IgD-negative memory B cell (primary cell): ENCODE results near the gene TAF3. TPM values are rescaled to one million over a fixed set of nuclear protein-coding genes. Genes with fewer than 3 reads are reported as not detected.

ENCODE experiments used
- H3K27ac Mint-ChIP-seq, 3 donors: one replicate each; pipeline ENCODE4 v1.8.0; 2020 to 2022; ENCODE audit warnings: mild to moderate bottlenecking in 3 of 3, mixed read lengths in 3 of 3, moderate library complexity in 1 of 3
- H3K27me3 Mint-ChIP-seq: one replicate; pipeline ENCODE4 v1.8.0; 2021; ENCODE audit warnings: mixed read lengths
- H3K36me3 Mint-ChIP-seq: one replicate; pipeline ENCODE4 v1.8.0; 2020; ENCODE audit warnings: mild to moderate bottlenecking, mixed read lengths
- H3K4me1 Mint-ChIP-seq, 3 donors: one replicate each; pipeline ENCODE4 v1.8.0; 2020 to 2022; ENCODE audit warnings: mixed read lengths in 3 of 3, mild to moderate bottlenecking in 1 of 3
- H3K4me3 Mint-ChIP-seq, 4 donors: one replicate each; pipeline ENCODE4 v1.8.0; 2020 to 2022; ENCODE audit warnings: mild to moderate bottlenecking in 4 of 4, mixed read lengths in 4 of 4, moderate library complexity in 3 of 4
- H3K9me3 Mint-ChIP-seq, 3 donors: one replicate each; pipeline ENCODE4 v1.8.0; 2020 to 2021; ENCODE audit warnings: mixed read lengths in 3 of 3, mild to moderate bottlenecking in 1 of 3
- polyA plus RNA-seq: library from polyadenylated mRNA; unstranded; fragments of 300-500 nt; fragmentation: Illumina TruSeq; gene quantifications from one replicate; pipeline ENCODE4 v1.2.3, GENCODE V29; 2021

The TAF3 gene
- polyA plus RNA-seq, 1 donor from 2014 or later = 16.2 TPM

DNA sequence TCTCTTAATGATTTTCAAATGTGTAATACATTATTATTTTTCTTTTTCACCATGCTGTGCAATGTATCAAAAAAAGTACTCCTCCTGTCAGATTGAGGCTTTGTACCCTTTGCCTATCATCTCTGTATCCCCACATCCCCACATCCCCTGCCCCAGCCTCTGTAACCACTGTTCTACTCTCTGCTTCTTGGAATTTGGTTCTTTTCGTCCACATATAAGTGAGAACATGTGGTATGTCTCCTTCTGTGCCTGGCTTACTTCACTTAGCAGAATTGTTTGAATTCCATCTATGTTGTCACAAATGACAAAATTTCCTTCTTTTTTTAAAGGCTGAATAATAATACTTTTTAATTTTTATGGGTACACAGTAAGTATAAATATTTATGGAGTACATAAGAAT, 13.8 kb downstream of the TAF3 start:
- no peaks in the 10 kb centered on the region for H3K27me3 Mint-ChIP-seq
- peaks cover 26 to 37% (median 29%) of the 10 kb centered on the region in 3 donors for H3K4me1 Mint-ChIP-seq
- H3K36me3 Mint-ChIP-seq = peaks cover 17% of the 10 kb centered on the region
- H3K27ac Mint-ChIP-seq = no peak overlapping the region
- H3K4me3 Mint-ChIP-seq = no peak overlapping the region
- no peaks in the 10 kb centered on the region for H3K9me3 Mint-ChIP-seq

DNA sequence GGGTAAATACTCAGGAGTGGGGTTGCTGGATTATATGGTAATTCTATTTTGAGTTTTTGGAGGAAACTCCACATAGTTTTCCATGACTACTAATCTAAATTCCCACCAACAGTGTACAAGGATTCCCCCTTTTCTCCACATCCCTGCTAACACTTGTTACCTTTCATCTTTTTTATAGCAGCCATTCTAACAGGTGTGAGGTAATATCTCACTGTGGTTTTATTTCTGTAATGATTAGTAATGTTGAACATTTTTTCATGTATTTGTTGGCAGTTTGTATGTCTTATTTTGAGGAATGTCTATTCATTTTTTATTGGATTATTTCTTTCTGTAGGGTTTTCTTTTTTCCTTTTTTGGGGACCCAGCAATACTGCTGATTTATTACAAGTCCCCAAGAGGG, 14.9 kb downstream of the TAF3 start:
- Mint-ChIP-seq H3K36me3 (peaks cover 19% of the 10 kb centered on the region), H3K27ac (no peak overlapping the region), H3K27me3 (no peaks in the 10 kb centered on the region), H3K4me3 (peak overlapping the region in 1 of 4 donors; percentile 45), H3K9me3 (no peaks in the 10 kb centered on the region), H3K4me1 (peaks cover 25 to 33% (median 26%) of the 10 kb centered on the region in 3 donors)

GRCh38 chr10:7834262-7834661, 16.0 kb downstream of the TAF3 start:
- H3K27ac Mint-ChIP-seq = no peak overlapping the region
- H3K4me1 Mint-ChIP-seq = peaks cover 21 to 31% (median 26%) of the 10 kb centered on the region in 3 donors
- H3K9me3 Mint-ChIP-seq = no peaks in the 10 kb centered on the region
- no peaks in the 10 kb centered on the region for H3K27me3 Mint-ChIP-seq
- H3K4me3 Mint-ChIP-seq = no peak overlapping the region
- H3K36me3 Mint-ChIP-seq = peaks cover 17% of the 10 kb centered on the region

- H3K4me1 Mint-ChIP-seq = peaks cover 14 to 25% (median 17%) of the 10 kb centered on the region in 3 donors
- no peaks in the 10 kb centered on the region for H3K27me3 Mint-ChIP-seq
- peaks cover 0 to 3% (median 0%) of the 10 kb centered on the region in 3 donors for H3K9me3 Mint-ChIP-seq
- no peak overlapping the region for H3K4me3 Mint-ChIP-seq
- H3K36me3 Mint-ChIP-seq = peaks cover 18% of the 10 kb centered on the region
- H3K27ac Mint-ChIP-seq = no peak overlapping the region
These were observed 18.3 kb downstream of the TAF3 start for GRCh38 chr10:7836571-7836970.

GRCh38 chr10:7846591-7846990, 28.3 kb downstream of the TAF3 start:
- Mint-ChIP-seq H3K27me3 (no peaks in the 10 kb centered on the region), H3K36me3 (peaks cover 4% of the 10 kb centered on the region), H3K4me1 (peaks cover 0 to 9% (median 0%) of the 10 kb centered on the region in 3 donors), H3K27ac (no peak overlapping the region), H3K4me3 (peak overlapping the region in 1 of 4 donors; percentile 3), H3K9me3 (peaks cover 0 to under 1% (median 0%) of the 10 kb centered on the region in 3 donors)

GRCh38 chr10:7853226-7853842, 35.0 kb downstream of the TAF3 start:
- peaks cover 6 to 20% (median 9%) of the 10 kb centered on the region in 3 donors for H3K4me1 Mint-ChIP-seq
- H3K27me3 Mint-ChIP-seq = no peaks in the 10 kb centered on the region
- H3K36me3 Mint-ChIP-seq = peaks cover 8% of the 10 kb centered on the region
- H3K9me3 Mint-ChIP-seq = peaks cover 0 to 2% (median 0%) of the 10 kb centered on the region in 3 donors
- peak overlapping the region in 1 of 3 donors; percentile 80 for H3K27ac Mint-ChIP-seq
- no peak overlapping the region for H3K4me3 Mint-ChIP-seq

GRCh38 chr10:7853890-7854289, 35.6 kb downstream of the TAF3 start:
- no peak overlapping the region for H3K27ac Mint-ChIP-seq
- H3K36me3 Mint-ChIP-seq = peaks cover 8% of the 10 kb centered on the region
- peaks cover 0 to 3% (median 2%) of the 10 kb centered on the region in 3 donors for H3K9me3 Mint-ChIP-seq
- no peak overlapping the region for H3K4me3 Mint-ChIP-seq
- peaks cover 6 to 19% (median 11%) of the 10 kb centered on the region in 3 donors for H3K4me1 Mint-ChIP-seq
- H3K27me3 Mint-ChIP-seq = no peaks in the 10 kb centered on the region

- peaks cover 2 to 6% (median 6%) of the 10 kb centered on the region in 3 donors for H3K9me3 Mint-ChIP-seq
- peaks cover 8% of the 10 kb centered on the region for H3K36me3 Mint-ChIP-seq
- peak overlapping the region in 1 of 4 donors; percentile 63 for H3K4me3 Mint-ChIP-seq
- peaks cover 6 to 17% (median 11%) of the 10 kb centered on the region in 3 donors for H3K4me1 Mint-ChIP-seq
- no peaks in the 10 kb centered on the region for H3K27me3 Mint-ChIP-seq
- no peak overlapping the region for H3K27ac Mint-ChIP-seq
These were observed 36.9 kb downstream of the TAF3 start for GRCh38 chr10:7855205-7855604.

DNA sequence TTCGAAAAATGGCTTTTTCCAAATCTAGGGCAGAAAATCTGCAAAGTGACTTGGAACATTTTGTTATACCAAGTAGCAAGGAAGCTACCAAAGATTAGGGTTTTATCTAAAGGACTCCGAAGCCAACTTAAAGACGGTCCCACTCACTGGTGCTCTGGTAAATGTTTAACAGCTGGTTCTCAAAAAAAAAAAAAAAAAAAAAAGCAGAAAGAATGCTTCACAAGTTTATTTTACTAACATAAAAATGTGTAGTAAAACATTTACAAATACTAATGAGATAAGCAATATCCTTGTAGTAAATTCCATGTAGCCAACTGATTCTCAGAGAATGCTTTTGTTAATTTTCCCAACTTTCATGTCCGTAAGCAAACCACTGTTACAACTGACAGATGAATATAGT, 38.4 kb downstream of the TAF3 start:
- Mint-ChIP-seq H3K9me3 (peaks cover 4 to 9% (median 6%) of the 10 kb centered on the region in 3 donors), H3K27me3 (no peaks in the 10 kb centered on the region), H3K4me3 (no peak overlapping the region), H3K4me1 (peaks cover 8 to 17% (median 11%) of the 10 kb centered on the region in 3 donors), H3K36me3 (peaks cover 12% of the 10 kb centered on the region), H3K27ac (no peak overlapping the region)

GRCh38 chr10:7857262-7857661, 39.0 kb downstream of the TAF3 start:
- Mint-ChIP-seq H3K27me3 (no peaks in the 10 kb centered on the region), H3K4me1 (peaks cover 8 to 16% (median 11%) of the 10 kb centered on the region in 3 donors), H3K36me3 (peaks cover 15% of the 10 kb centered on the region), H3K4me3 (no peak overlapping the region), H3K9me3 (peaks cover 6 to 15% (median 9%) of the 10 kb centered on the region in 3 donors), H3K27ac (peak overlapping the region in 2 of 3 donors; percentile 4 to 59)

DNA sequence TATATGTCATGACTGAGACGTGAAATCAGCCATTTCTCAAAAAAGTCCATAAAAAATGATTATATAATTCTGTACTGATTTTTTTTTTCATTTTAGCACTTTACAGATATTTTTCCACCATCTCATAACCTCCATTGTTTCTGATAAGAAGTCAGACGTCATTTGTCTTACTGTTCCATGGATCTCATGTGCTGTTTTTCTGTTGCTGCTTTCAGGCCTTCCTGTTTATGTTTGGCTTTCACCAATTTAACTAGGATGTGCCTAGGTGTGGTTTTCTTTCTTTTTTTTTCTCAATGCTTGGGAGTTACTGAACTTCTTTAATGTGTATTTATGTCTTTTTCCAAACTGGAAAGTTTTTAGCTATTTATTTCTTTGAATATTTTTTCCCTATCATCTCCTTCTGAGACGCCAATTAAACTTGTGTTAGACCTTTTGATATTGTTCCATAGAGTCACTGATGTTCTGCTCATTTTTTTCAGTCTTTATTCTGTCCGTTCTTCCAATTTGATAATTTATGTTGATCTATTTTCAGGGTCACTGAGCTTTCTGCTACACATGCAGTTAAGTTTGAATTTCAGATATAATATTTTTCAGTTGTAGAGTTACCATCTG, 43.3 kb downstream of the TAF3 start:
- Mint-ChIP-seq H3K4me3 (no peak overlapping the region), H3K4me1 (peaks cover 9 to 14% (median 11%) of the 10 kb centered on the region in 3 donors), H3K36me3 (peaks cover 24% of the 10 kb centered on the region), H3K27ac (no peak overlapping the region), H3K9me3 (peaks cover 6 to 19% (median 9%) of the 10 kb centered on the region in 3 donors), H3K27me3 (no peaks in the 10 kb centered on the region)

DNA sequence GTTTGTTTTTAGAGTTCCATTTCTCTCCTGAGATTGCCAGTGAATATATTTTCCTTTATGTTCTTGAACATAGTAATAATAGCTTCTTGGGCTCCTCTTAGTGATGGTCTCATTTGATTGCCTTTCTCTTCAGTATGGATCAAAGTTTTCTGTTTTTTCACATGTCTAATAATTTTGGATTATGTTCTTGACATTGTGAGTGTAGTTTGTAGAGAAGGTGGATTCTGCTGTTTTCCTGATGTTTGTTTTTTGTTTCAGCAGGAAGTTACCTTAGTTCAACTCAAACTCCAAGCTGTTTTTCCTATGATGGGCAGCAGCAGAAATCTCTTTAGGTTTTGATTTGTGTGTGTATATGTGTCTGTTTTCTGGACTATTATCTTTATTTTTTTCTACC, 43.8 kb downstream of the TAF3 start:
- Mint-ChIP-seq H3K4me1 (peaks cover 9 to 12% (median 11%) of the 10 kb centered on the region in 3 donors), H3K27me3 (no peaks in the 10 kb centered on the region), H3K4me3 (no peak overlapping the region)

DNA sequence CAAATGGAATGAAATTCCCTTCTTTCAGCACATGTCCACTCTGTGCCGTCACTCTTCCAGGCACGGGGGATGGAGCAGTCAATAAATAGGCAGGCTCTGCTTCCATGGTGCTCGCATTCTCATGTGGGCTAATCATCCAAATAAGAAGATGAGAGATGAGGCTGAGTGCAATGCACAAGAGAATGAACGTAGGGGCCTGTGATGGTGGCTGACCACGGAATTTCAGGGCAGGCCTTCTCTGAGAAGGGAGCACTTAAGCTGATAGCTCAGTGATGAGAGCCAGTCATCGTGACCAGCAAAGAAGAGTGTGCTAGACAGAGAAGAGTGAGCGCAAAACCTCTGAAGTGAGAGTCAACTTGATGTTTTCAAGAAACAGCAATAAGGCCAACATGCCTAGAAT, 47.9 kb downstream of the TAF3 start:
- Mint-ChIP-seq H3K36me3 (peaks cover 18% of the 10 kb centered on the region), H3K27ac (no peak overlapping the region), H3K4me3 (no peak overlapping the region), H3K9me3 (peaks cover 0 to 14% (median 8%) of the 10 kb centered on the region in 3 donors), H3K27me3 (no peaks in the 10 kb centered on the region), H3K4me1 (peaks cover 23 to 28% (median 28%) of the 10 kb centered on the region in 3 donors)

More for the DNA sequence above, 43.8 kb downstream of the TAF3 start:
- Mint-ChIP-seq H3K27ac (no peak overlapping the region), H3K9me3 (peaks cover 6 to 19% (median 9%) of the 10 kb centered on the region in 3 donors), H3K36me3 (peaks cover 24% of the 10 kb centered on the region)

DNA sequence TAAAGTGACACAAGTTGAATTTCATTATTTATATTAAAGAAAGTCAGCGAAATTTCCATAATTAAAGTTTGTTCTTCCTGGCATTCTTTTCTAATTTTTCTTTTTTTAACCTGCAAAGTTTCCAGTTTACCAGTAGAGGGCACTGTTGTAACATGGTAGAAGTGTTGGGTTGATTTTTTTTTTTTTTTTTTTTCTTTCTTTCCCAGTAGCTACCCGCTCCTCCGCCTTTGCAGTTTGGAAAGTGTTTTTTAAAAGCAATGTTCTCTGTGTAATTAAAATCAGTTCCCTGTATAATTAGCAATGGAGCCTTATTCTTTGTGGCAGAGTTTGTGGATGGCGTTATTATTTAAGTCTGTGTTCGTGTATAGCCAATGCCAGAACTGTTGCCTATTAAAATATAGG, 53.7 kb downstream of the TAF3 start:
- no peak overlapping the region for H3K27ac Mint-ChIP-seq
- no peaks in the 10 kb centered on the region for H3K27me3 Mint-ChIP-seq
- H3K4me3 Mint-ChIP-seq = peak overlapping the region in 2 of 4 donors; percentile 10 to 49
- peaks cover 17 to 23% (median 19%) of the 10 kb centered on the region in 3 donors for H3K4me1 Mint-ChIP-seq
- peaks cover 3% of the 10 kb centered on the region for H3K36me3 Mint-ChIP-seq
- H3K9me3 Mint-ChIP-seq = no peaks in the 10 kb centered on the region

DNA sequence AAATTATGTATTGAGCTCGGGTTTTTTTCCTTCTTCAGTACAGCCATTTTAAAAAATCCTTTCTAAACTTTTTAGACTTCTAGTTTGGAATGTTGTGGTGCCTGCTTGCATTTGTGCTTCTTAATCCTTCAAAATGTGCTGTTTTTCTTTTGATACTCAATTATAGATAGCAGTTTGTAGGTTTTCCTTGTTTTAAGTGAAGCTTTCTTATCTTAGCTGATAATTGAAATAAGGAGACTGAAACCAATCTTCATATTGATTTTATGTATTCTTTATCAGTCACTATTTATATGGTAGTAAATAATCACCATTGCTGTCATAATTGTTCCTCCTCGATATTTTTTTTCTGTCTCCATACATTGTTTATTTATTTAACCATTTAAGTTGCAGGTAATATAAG, 56.6 kb downstream of the TAF3 start:
- Mint-ChIP-seq H3K27me3 (no peaks in the 10 kb centered on the region), H3K4me1 (peaks cover 3 to 7% (median 4%) of the 10 kb centered on the region in 3 donors), H3K27ac (no peak overlapping the region), H3K9me3 (no peaks in the 10 kb centered on the region), H3K36me3 (peaks cover 4% of the 10 kb centered on the region), H3K4me3 (no peak overlapping the region)
